ENCODE results near the gene SSH2. TPM values are rescaled to one million over a fixed set of nuclear protein-coding genes. Genes with fewer than 3 reads are reported as not detected.

SSH2 gene
- total RNA-seq, 1 experiment from 2014 or later = 14.6 TPM

- Histone ChIP-seq H3K4ac (ENCODE audit: low read depth, low read length) (no peak overlapping the region), H3K23me2 (ENCODE audit: insufficient read length, low read depth, low read length, poor library complexity, severe bottlenecking) (no peaks in the 10 kb centered on the region), H3K4me1 (ENCODE audit: insufficient read depth, low read length) (no peaks in the 10 kb centered on the region), H2AFZ (ENCODE audit: low read length) (no peak overlapping the region), H3K9me3 (ENCODE audit: control insufficient read depth, low read depth, low read length) (no peaks in the 10 kb centered on the region), H2AK5ac (ENCODE audit: insufficient read length, low read length) (no peak overlapping the region), H3K27ac (ENCODE audit: insufficient read length, low read depth, low read length) (no peak overlapping the region), H2BK15ac (ENCODE audit: low read depth, low read length) (no peak overlapping the region), H3K79me1 (ENCODE audit: insufficient read depth, low read depth, low read length, poor library complexity, severe bottlenecking) (no peaks in the 10 kb centered on the region), H2BK12ac (ENCODE audit: insufficient read length, low read depth, low read length) (no peak overlapping the region), H3K4me2 (ENCODE audit: insufficient read depth, insufficient read length, low read length) (no peak overlapping the region), H2BK20ac (ENCODE audit: low read depth, low read length, poor library complexity, severe bottlenecking) (no peak overlapping the region), H2BK120ac (ENCODE audit: low read depth, low read length, poor library complexity, severe bottlenecking) (no peak overlapping the region), H3T11ph (ENCODE audit: low read length) (no peak overlapping the region), H3K27me3 (ENCODE audit: insufficient read depth, low read length) (no peaks in the 10 kb centered on the region), H4K5ac (ENCODE audit: insufficient read length, low read depth, low read length) (no peak overlapping the region), H3K14ac (ENCODE audit: insufficient read depth, low read length) (no peak overlapping the region), H4K8ac (replicated peaks; ENCODE audit: insufficient read length, low read depth, low read length) (no peak overlapping the region), H2BK5ac (ENCODE audit: insufficient read length, low read length) (no peak overlapping the region), H3K18ac (ENCODE audit: insufficient read length, low read depth, low read length) (no peak overlapping the region), H4K20me1 (ENCODE audit: control insufficient read depth, insufficient read depth, insufficient read length) (no peaks in the 10 kb centered on the region), H3K9ac (ENCODE audit: extremely low read depth, insufficient read length, low read length) (no peak overlapping the region), H3K79me2 (ENCODE audit: insufficient read depth, low read length) (no peaks in the 10 kb centered on the region), H4K91ac (ENCODE audit: insufficient read length, low read depth, low read length) (no peak overlapping the region), H3K23ac (ENCODE audit: insufficient read length, low read depth, low read length) (no peak overlapping the region), H3K56ac (ENCODE audit: insufficient read length, low read depth, low read length) (no peak overlapping the region)
- H3K9me3 Mint-ChIP-seq = no peaks in the 10 kb centered on the region
- TF ChIP-seq CTCF (conservative IDR thresholded peaks at IDR 0.05) = no peak
- no peaks in the 10 kb centered on the region; the same call in 1 of the 2 replicates for H3K27me3 Mint-ChIP-seq (ENCODE audit: low read depth)
- WGBS (ENCODE audit: extremely low coverage, insufficient read length, low lambda C conversion rate) = no CpG with 5 or more reads among the region's 10 CpGs
- no peak for DNase-seq
- H3K4me3 Mint-ChIP-seq = no peak overlapping the region
- peaks cover 14 to 17% of the 10 kb centered on the region in 2 experiments for H3K4me1 Mint-ChIP-seq
- no peaks in the 10 kb centered on the region for H3K36me3 Mint-ChIP-seq (ENCODE audit: insufficient read depth in 1 of 3, low read depth in 3 of 3)
- H3K27ac Mint-ChIP-seq = peak overlapping the region in 1 of 3 experiments; percentile 51; a peak in 1 of 7 replicates
These were observed 185.9 kb downstream of the SSH2 start for GRCh38 chr17:29744121-29744520.

Measured in H9 (cell line).